Fibroblast of lung (primary cell): ENCODE measurements around the gene FLRT3. TPM values are rescaled to one million over a fixed set of nuclear protein-coding genes. Genes with fewer than 3 reads are reported as not detected.

Source experiments
- DNase-seq, 2 donors: peaks; one replicate each; pipeline versions ENCODE4 v3.0.0 to v3.0.0-alpha.2; 2010; ENCODE audit warnings: low read depth in 2 of 2
- H2AFZ ChIP-seq: 2 replicates; pipeline ENCODE4 v1.5.1; 2012; ENCODE audit warnings: low read length, control low read depth, inconsistent platforms
- H3K27ac ChIP-seq: 2 replicates; pipeline ENCODE4 v1.5.1; 2011; ENCODE audit warnings: low read length, control low read depth; ENCODE audit not compliant: insufficient read depth
- H3K27me3 ChIP-seq: 2 replicates; pipeline ENCODE4 v1.5.1; 2011; ENCODE audit warnings: mild to moderate bottlenecking, low read length; ENCODE audit not compliant: control insufficient read depth, insufficient read depth
- H3K36me3 ChIP-seq: 2 replicates; pipeline ENCODE4 v1.5.1; 2011; ENCODE audit warnings: low read length; ENCODE audit not compliant: control insufficient read depth, insufficient read depth
- H3K4me1 ChIP-seq: 2 replicates; pipeline ENCODE4 v1.5.1; 2011; ENCODE audit warnings: low read length; ENCODE audit not compliant: control insufficient read depth, insufficient read depth; ENCODE audit errors: extremely low read depth
- H3K4me2 ChIP-seq: 2 replicates; pipeline ENCODE4 v1.5.1; 2011; ENCODE audit warnings: low read length, control low read depth; ENCODE audit not compliant: insufficient read depth; ENCODE audit errors: extremely low read depth
- H3K4me3 ChIP-seq, 4 experiments: fragments of 200-600 bp in 1 of 4; sonication (generic) in 1 of 4; replicated peaks in 1 of 4; 2 replicates each; pipeline ENCODE4 v1.5.1; 2011 to 2016; ENCODE audit warnings: low read length in 4 of 4, low read depth in 3 of 4, mild to moderate bottlenecking in 3 of 4, control low read depth in 2 of 4, inconsistent platforms in 1 of 4, mixed read lengths in 1 of 4; ENCODE audit not compliant: insufficient read depth in 1 of 4; ENCODE audit errors: control extremely low read depth in 1 of 4
- H3K79me2 ChIP-seq: 2 replicates; pipeline ENCODE4 v1.5.1; 2012; ENCODE audit warnings: mild to moderate bottlenecking, low read length, inconsistent platforms; ENCODE audit not compliant: control insufficient read depth, insufficient read depth
- H3K9ac ChIP-seq: 2 replicates; pipeline ENCODE4 v1.5.1; 2011; ENCODE audit warnings: mild to moderate bottlenecking, low read length, control low read depth; ENCODE audit not compliant: insufficient read depth
- H3K9me3 ChIP-seq: 2 replicates; pipeline ENCODE4 v1.5.1; 2012; ENCODE audit warnings: low read depth, low read length; ENCODE audit not compliant: control insufficient read depth, insufficient read depth
- H4K20me1 ChIP-seq: 2 replicates; pipeline ENCODE4 v1.5.1; 2011; ENCODE audit warnings: low read length; ENCODE audit not compliant: control insufficient read depth, insufficient read depth; ENCODE audit errors: extremely low read depth
- EZH2 ChIP-seq: IDR thresholded peaks from 2 replicates; pipeline ENCODE4 v1.5.1; 2012; ENCODE audit warnings: low read length, control low read depth, mild to moderate bottlenecking; ENCODE audit errors: missing control alignments
- polyA plus RNA-seq, 2 donors: library from polyadenylated mRNA; depleted of rRNA in 1 of 2; stranded (reverse) in 1 of 2; unstranded in 1 of 2; fragments of >200 nt; gene quantifications; 2 replicates each; pipeline ENCODE4 v1.2.1, GENCODE V29; 2011 to 2012; ENCODE audit warnings: missing spikeins in 1 of 2
- total RNA-seq: library from RNA; depleted of rRNA; stranded (reverse); fragments of >200 nt; gene quantifications from 2 replicates; pipeline ENCODE4 v1.2.1, GENCODE V29; 2014
- TF ChIP-seq, protein P1 (sequence below), 2 donors: IDR thresholded peaks in 1 of 2; conservative IDR thresholded peaks in 1 of 2; 1 replicate in 1 of 2; 2 replicates in 1 of 2; pipeline ENCODE4 v1.5.1; 2011 to 2012; ENCODE audit warnings: low read length in 2 of 2, control low read depth in 1 of 2, inconsistent platforms in 1 of 2, low read depth in 1 of 2, mild to moderate bottlenecking in 1 of 2

The FLRT3 gene
- total and polyA plus RNA-seq, 2 donors (not counting 1 experiment from before 2014, with no cell fraction given) = 2.9 to 7.6 TPM

DNA sequence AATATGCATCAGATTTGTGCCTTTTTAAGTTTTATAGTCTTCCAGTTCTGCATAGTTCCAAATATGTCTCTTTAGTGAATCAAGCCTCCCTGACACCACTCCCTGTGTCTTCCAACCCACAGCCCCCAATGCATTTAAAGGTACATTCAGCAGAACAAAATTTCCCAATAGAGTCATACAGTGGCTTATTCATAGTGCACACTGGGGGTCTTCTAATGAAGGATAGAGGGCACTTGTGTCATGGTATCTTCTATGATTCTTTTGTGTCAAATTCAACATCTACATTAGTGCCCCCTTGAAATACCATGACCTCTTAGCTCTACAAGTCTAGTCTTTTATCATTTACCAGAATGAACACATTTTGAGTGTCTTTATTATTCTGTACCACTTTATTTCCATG lies 33.8 kb downstream of the FLRT3 start:
- no peak overlapping the region for H3K27ac ChIP-seq
- TF ChIP-seq EZH2 = no peak
- TF ChIP-seq, protein P1, sequence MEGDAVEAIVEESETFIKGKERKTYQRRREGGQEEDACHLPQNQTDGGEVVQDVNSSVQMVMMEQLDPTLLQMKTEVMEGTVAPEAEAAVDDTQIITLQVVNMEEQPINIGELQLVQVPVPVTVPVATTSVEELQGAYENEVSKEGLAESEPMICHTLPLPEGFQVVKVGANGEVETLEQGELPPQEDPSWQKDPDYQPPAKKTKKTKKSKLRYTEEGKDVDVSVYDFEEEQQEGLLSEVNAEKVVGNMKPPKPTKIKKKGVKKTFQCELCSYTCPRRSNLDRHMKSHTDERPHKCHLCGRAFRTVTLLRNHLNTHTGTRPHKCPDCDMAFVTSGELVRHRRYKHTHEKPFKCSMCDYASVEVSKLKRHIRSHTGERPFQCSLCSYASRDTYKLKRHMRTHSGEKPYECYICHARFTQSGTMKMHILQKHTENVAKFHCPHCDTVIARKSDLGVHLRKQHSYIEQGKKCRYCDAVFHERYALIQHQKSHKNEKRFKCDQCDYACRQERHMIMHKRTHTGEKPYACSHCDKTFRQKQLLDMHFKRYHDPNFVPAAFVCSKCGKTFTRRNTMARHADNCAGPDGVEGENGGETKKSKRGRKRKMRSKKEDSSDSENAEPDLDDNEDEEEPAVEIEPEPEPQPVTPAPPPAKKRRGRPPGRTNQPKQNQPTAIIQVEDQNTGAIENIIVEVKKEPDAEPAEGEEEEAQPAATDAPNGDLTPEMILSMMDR (conservative IDR thresholded peaks at IDR 0.05 in 1 of 2, IDR thresholded peaks at IDR 0.05 in 1 of 2; ENCODE audit: low read depth in 1 of 2, low read length in 2 of 2) = no peak
- no peaks in the 10 kb centered on the region for H3K79me2 ChIP-seq
- H3K9me3 ChIP-seq = no peaks in the 10 kb centered on the region
- H3K4me1 ChIP-seq = no peaks in the 10 kb centered on the region
- H4K20me1 ChIP-seq = no peaks in the 10 kb centered on the region
- H3K4me3 ChIP-seq = no peak overlapping the region
- H3K36me3 ChIP-seq = no peaks in the 10 kb centered on the region
- no peak overlapping the region for H3K4me2 ChIP-seq
- no peak for DNase-seq
- no peaks in the 10 kb centered on the region for H3K27me3 ChIP-seq
- no peak overlapping the region for H2AFZ ChIP-seq
- no peak overlapping the region for H3K9ac ChIP-seq

DNA sequence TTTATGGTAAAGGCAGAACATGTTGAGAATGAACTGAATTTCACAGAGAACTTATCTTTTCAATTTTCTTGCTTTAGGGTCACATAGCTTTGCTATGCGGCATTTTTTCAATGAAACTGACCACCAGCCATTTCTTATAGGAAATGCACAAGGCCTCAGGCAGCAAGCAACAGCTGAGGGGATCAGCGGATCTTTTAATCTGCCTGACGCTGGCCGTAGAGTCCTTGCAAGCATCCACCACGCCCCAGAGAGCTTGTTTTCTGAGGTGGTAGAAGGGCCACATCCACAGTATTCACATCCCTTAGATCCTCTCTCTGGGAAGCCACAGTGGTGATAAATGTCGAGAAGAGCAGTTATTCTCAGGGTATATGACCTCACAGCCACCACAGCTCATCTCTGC lies 34.3 kb downstream of the FLRT3 start:
- no peak overlapping the region for H2AFZ ChIP-seq
- no peak for DNase-seq
- no peak overlapping the region for H3K4me2 ChIP-seq
- no peaks in the 10 kb centered on the region for H3K36me3 ChIP-seq
- H4K20me1 ChIP-seq = no peaks in the 10 kb centered on the region
- no peak overlapping the region for H3K9ac ChIP-seq
- no peaks in the 10 kb centered on the region for H3K4me1 ChIP-seq
- no peak overlapping the region for H3K27ac ChIP-seq
- no peaks in the 10 kb centered on the region for H3K79me2 ChIP-seq
- no peak overlapping the region for H3K4me3 ChIP-seq
- TF ChIP-seq, protein P1 (conservative IDR thresholded peaks at IDR 0.05 in 1 of 2, IDR thresholded peaks at IDR 0.05 in 1 of 2; ENCODE audit: low read depth in 1 of 2, low read length in 2 of 2) = no peak
- TF ChIP-seq EZH2 = no peak
- no peaks in the 10 kb centered on the region for H3K9me3 ChIP-seq
- no peaks in the 10 kb centered on the region for H3K27me3 ChIP-seq

DNA sequence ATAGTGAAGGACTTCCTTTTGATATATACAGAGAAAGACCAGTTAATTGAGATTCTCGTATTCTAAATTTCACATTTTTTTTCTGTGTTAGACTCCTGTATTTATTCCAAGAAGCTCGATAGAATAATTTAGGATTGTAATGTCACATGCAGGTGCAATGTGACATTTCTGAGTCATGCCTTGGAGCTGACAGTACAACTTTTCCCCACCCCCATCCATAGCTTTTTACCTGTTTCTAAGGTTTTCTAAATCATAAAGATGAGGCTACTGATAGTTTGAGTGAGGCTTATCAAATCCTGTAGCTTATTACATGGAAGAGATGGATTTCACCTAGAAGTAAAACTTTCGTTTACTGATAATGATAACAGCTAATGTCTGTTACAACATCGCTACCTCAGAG lies 37.6 kb downstream of the FLRT3 start:
- no peak overlapping the region for H3K4me2 ChIP-seq
- H3K36me3 ChIP-seq = no peaks in the 10 kb centered on the region
- H3K79me2 ChIP-seq = no peaks in the 10 kb centered on the region
- no peaks in the 10 kb centered on the region for H4K20me1 ChIP-seq
- no peaks in the 10 kb centered on the region for H3K27me3 ChIP-seq
- no peaks in the 10 kb centered on the region for H3K4me1 ChIP-seq
- H3K27ac ChIP-seq = no peak overlapping the region
- H3K4me3 ChIP-seq = no peak overlapping the region
- H3K9ac ChIP-seq = no peak overlapping the region
- DNase-seq = no peak
- no peak overlapping the region for H2AFZ ChIP-seq
- TF ChIP-seq, protein P1 (conservative IDR thresholded peaks at IDR 0.05 in 1 of 2, IDR thresholded peaks at IDR 0.05 in 1 of 2; ENCODE audit: low read depth in 1 of 2, low read length in 2 of 2) = no peak
- TF ChIP-seq EZH2 = no peak
- H3K9me3 ChIP-seq = no peaks in the 10 kb centered on the region
